IMR-90 (cell line): ENCODE measurements around the gene GPSM1.

Experiments
- CTCF ChIP-seq: conservative IDR thresholded peaks from 2 replicates; pipeline ENCODE4 v1.5.1; 2012; ENCODE audit warnings: mild to moderate bottlenecking, low read depth, low read length, improper control_type of control experiment
- ELK1 ChIP-seq: fragments of 150-350 bp; IDR thresholded peaks from 2 replicates; pipeline ENCODE4 v1.6.1; 2016; ENCODE audit warnings: low read depth, mild to moderate bottlenecking, low read length, moderate library complexity, borderline replicate concordance
- POLR2A ChIP-seq: IDR thresholded peaks from 2 replicates; pipeline ENCODE4 v1.6.1; 2012; ENCODE audit warnings: mild to moderate bottlenecking, low read depth, low read length

- TF ChIP-seq CTCF (no peak), POLR2A (no peak), ELK1 (no peak)
Measured at GRCh38 chr9:136335296-136336155, 8.2 kb downstream of the GPSM1 start.
